ENCODE measurements around the gene SMAD2.

SMAD2 gene

DNA sequence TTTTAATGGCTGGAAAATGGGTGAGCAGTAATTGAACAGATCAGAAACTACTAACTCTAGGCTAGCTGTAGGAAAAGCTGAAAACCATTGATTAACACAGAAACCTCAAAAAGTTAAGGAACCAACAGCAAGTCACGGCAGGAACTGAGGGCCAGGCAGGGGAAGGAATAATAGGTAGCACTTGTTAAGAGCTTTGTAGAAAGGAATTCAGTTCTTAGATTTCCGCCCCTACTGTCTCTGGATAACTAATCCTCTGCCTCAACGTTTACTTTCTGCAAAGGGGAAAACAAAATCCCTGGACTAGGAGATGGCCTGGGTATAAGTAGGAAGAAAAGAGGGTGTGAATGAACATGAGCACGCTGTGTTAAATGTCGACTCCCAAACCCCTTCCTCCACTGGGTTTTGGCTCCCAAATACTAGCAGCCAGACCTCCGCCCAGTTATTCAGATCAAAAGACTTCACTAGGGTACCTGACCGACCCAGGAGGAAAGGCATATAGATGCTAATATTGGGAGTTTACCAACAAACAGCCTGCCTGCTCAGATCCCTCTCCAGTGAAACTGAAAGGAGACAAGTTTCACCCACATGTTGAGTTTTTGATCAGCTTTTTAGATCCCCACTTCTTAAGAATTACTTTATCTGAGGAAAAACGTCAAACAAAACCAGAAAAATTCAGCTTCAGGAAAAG is 12.4 kb downstream of the SMAD2 start:
- TF ChIP-seq, protein P1, sequence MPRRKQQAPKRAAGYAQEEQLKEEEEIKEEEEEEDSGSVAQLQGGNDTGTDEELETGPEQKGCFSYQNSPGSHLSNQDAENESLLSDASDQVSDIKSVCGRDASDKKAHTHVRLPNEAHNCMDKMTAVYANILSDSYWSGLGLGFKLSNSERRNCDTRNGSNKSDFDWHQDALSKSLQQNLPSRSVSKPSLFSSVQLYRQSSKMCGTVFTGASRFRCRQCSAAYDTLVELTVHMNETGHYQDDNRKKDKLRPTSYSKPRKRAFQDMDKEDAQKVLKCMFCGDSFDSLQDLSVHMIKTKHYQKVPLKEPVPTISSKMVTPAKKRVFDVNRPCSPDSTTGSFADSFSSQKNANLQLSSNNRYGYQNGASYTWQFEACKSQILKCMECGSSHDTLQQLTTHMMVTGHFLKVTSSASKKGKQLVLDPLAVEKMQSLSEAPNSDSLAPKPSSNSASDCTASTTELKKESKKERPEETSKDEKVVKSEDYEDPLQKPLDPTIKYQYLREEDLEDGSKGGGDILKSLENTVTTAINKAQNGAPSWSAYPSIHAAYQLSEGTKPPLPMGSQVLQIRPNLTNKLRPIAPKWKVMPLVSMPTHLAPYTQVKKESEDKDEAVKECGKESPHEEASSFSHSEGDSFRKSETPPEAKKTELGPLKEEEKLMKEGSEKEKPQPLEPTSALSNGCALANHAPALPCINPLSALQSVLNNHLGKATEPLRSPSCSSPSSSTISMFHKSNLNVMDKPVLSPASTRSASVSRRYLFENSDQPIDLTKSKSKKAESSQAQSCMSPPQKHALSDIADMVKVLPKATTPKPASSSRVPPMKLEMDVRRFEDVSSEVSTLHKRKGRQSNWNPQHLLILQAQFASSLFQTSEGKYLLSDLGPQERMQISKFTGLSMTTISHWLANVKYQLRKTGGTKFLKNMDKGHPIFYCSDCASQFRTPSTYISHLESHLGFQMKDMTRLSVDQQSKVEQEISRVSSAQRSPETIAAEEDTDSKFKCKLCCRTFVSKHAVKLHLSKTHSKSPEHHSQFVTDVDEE (CRISPR knock-in tag; IDR thresholded peaks at IDR 0.05): no peak
- no peak for TF ChIP-seq ZFP3 (CRISPR knock-in tag; IDR thresholded peaks at IDR 0.05)
- TF ChIP-seq ZNF565 (CRISPR knock-in tag; conservative IDR thresholded peaks at IDR 0.05; ENCODE audit: low read depth): no peak
- no peak for TF ChIP-seq RARB (CRISPR knock-in tag; IDR thresholded peaks at IDR 0.05)
- ATAC-seq: no peak

DNA sequence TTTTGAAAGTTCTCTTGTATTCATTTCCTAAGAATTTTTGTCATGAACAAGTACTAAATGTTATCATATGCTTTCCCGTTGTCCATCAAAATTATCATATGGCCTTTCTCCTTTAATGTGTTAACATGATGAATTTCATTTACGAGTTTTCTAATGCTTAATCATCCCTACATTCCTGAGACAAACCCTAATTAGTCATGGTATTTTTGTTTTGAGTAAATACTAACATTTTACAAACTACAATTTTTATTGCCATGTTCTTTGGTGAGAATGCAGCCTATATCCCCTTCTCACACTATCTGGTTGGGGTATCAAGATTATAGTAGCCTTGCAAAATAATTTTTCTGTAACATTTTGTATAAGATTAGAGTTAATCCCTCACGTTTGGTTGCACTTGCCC is 14.5 kb downstream of the SMAD2 start:
- TF ChIP-seq TOX (CRISPR knock-in tag; IDR thresholded peaks at IDR 0.05; ENCODE audit: borderline replicate concordance) (no peak), SNAI2 (CRISPR knock-in tag; IDR thresholded peaks at IDR 0.05) (no peak), ZNF565 (CRISPR knock-in tag; conservative IDR thresholded peaks at IDR 0.05; ENCODE audit: low read depth) (no peak), RARB (CRISPR knock-in tag; IDR thresholded peaks at IDR 0.05) (no peak), ZNF8 (CRISPR knock-in tag; IDR thresholded peaks at IDR 0.05) (no peak), ZNF70 (CRISPR knock-in tag; IDR thresholded peaks at IDR 0.05) (no peak), GLIS3 (CRISPR knock-in tag; IDR thresholded peaks at IDR 0.05) (no peak)
- TF ChIP-seq, protein P2, sequence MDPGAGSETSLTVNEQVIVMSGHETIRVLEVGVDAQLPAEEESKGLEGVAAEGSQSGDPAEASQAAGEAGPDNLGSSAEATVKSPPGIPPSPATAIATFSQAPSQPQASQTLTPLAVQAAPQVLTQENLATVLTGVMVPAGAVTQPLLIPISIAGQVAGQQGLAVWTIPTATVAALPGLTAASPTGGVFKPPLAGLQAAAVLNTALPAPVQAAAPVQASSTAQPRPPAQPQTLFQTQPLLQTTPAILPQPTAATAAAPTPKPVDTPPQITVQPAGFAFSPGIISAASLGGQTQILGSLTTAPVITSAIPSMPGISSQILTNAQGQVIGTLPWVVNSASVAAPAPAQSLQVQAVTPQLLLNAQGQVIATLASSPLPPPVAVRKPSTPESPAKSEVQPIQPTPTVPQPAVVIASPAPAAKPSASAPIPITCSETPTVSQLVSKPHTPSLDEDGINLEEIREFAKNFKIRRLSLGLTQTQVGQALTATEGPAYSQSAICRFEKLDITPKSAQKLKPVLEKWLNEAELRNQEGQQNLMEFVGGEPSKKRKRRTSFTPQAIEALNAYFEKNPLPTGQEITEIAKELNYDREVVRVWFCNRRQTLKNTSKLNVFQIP (CRISPR knock-in tag; IDR thresholded peaks at IDR 0.05; ENCODE audit: borderline replicate concordance, low read depth): no peak
- ATAC-seq: no peak

DNA sequence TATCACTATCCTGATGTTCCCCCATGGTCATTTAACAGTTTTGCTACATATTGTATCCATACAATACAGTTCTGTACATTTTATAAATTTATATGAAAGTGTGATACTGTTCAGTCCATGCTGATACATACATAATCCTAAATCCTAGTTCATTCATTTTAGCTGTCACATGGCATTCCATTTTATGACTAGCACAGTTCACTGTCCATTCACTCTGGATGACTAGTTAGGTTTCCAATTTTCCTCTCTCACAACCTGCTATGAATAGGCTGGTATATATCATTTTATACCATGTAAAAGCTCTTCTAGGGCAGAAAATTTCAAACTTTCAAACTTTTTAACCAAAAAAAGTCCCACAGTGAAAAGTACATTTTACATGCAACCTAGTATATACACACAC is 15.2 kb downstream of the SMAD2 start:
- TF ChIP-seq, protein P1 (CRISPR knock-in tag; IDR thresholded peaks at IDR 0.05): no peak
- TF ChIP-seq TCF4 (CRISPR knock-in tag; IDR thresholded peaks at IDR 0.05; ENCODE audit: borderline replicate concordance) (no peak), RARB (CRISPR knock-in tag; IDR thresholded peaks at IDR 0.05) (no peak), ZNF565 (CRISPR knock-in tag; conservative IDR thresholded peaks at IDR 0.05; ENCODE audit: low read depth) (no peak), ESRRG (CRISPR knock-in tag; IDR thresholded peaks at IDR 0.05) (no peak), ZFP3 (CRISPR knock-in tag; IDR thresholded peaks at IDR 0.05) (no peak), TOX (CRISPR knock-in tag; IDR thresholded peaks at IDR 0.05; ENCODE audit: borderline replicate concordance) (no peak), ZFP30 (CRISPR knock-in tag; IDR thresholded peaks at IDR 0.05) (no peak), PPARA (CRISPR knock-in tag; IDR thresholded peaks at IDR 0.05; ENCODE audit: borderline replicate concordance) (no peak), ARNTL (CRISPR knock-in tag; IDR thresholded peaks at IDR 0.05; ENCODE audit: borderline replicate concordance, low read depth) (no peak), GLIS3 (CRISPR knock-in tag; IDR thresholded peaks at IDR 0.05) (no peak), ZNF8 (CRISPR knock-in tag; IDR thresholded peaks at IDR 0.05) (no peak), SNAI2 (CRISPR knock-in tag; IDR thresholded peaks at IDR 0.05) (no peak), ZNF70 (CRISPR knock-in tag; IDR thresholded peaks at IDR 0.05) (no peak)
- ATAC-seq: no peak

DNA sequence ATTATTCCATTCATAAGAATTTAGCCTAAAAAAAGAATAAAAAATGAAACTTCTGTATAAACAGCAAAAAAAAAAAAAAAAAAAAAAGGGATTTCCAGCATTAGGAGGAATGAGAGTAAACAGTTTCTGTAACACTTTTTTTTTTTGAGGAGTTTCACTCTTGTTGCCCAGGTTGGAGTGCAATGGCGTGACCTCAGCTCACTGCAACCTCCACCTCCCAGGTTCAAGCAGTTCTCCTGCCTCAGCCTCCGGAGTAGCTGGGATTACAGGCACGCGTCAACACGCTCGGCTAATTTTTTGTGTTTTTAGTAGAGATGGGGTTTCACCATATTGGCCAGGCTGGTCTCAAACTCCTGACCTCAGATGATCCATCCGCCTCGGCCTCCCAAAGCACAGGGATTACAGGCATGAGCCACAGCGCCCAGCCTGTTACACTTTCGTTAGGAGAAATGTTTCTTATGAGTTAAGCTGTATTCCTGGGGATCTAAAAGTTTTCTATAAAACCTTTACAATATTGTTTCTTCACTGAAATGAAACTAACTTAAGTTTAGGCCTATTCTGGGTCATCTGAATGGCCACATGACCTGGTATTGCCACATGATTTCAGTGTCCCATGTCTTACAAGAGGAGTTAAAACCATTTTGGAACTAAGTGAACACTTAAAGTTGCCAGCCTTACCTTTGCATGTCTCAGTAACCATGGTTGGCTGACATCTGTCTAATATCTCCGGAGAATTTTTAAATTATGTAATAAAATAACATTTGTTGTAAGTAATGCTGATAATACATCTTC is 17.5 kb downstream of the SMAD2 start:
- no peak for TF ChIP-seq ZNF70 (CRISPR knock-in tag; IDR thresholded peaks at IDR 0.05)
- TF ChIP-seq OSR1 (CRISPR knock-in tag; IDR thresholded peaks at IDR 0.05): no peak
- no peak for TF ChIP-seq CSDC2 (CRISPR knock-in tag; IDR thresholded peaks at IDR 0.05)
- TF ChIP-seq, protein P2 (CRISPR knock-in tag; IDR thresholded peaks at IDR 0.05; ENCODE audit: borderline replicate concordance, low read depth): no peak
- TF ChIP-seq ZC3H10 (CRISPR knock-in tag; IDR thresholded peaks at IDR 0.05): no peak
- no peak for ATAC-seq

All from SK-N-SH treated with all-trans-retinoic acid at 6 μM for 48 hours (cell line).